ENCODE data around the gene FGF18.

- TF ChIP-seq POLR2A (IDR thresholded peaks at IDR 0.05) (no peak), CTCF (IDR thresholded peaks at IDR 0.05) (peak in 5 of 6 experiments; percentile 39 to 68 (median 50))
Observed at GRCh38 chr5:171484460-171484899, 65.0 kb downstream of the FGF18 start.
